T-helper 9 cell (primary cell): Measurements from ENCODE around the gene ROCK1.

ENCODE experiments used
- DNase-seq: peaks from one replicate; pipeline ENCODE4 v3.0.0-alpha.2; 2020

The ROCK1 gene

DNA sequence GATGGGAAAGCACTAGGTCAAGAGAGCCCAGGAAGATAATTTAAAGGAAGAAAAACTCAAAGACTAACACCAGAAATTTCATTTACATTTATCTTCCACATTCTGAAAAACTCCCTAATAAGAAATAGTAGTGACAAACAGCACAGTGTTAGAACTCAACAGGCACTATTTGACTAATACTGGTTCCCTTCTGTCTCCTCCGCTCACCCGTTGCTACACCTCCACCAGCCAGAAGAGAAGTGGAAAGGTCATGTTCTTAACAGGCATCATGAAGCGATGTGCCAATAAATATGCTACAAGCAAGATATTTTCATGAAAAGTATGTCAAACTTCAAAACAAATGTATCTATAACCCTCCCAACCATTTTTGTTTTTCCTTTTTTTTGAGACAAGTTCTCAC, 5.7 kb downstream of the ROCK1 start:
- no peak for DNase-seq

DNA sequence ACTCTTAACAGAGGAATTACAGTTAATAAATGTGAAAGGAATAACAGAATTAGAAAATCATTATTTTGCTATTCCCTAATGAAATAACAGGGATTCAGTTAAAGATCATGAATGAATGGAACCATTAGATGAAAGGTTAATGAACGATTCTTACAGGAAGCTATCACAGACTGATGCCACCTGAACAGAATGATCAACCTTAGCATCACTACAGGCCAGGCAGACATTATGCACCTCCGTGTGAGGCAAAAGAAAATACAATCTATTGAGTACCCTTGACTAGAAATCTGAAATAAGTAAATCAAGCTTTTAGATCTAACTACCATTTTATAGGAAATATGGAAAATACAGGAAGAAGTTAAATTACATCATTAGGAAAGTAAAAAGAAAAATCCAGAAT, 10.4 kb downstream of the ROCK1 start:
- no peak for DNase-seq

- no peak for DNase-seq
Observed at GRCh38 chr18:21100678-21101077, 10.9 kb downstream of the ROCK1 start.

DNA sequence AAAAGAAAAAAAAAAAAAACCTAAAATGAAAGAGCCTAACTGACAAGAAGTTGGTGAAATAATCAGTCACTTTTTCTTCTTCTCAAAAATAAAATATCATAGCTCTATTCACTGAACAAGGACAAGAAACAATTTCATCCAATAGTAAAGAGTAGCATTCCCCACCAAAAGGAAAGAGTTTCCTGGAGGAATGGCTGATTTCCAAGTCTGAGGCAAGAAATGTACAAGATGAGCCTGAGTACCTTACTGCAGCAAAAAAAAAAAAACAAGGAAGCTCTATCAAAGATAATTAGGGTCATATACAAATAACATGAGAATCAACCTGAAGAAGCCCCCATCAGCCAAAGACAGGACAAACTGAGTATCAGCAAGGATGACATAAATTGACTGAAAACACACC, 11.5 kb downstream of the ROCK1 start:
- DNase-seq = no peak

DNA sequence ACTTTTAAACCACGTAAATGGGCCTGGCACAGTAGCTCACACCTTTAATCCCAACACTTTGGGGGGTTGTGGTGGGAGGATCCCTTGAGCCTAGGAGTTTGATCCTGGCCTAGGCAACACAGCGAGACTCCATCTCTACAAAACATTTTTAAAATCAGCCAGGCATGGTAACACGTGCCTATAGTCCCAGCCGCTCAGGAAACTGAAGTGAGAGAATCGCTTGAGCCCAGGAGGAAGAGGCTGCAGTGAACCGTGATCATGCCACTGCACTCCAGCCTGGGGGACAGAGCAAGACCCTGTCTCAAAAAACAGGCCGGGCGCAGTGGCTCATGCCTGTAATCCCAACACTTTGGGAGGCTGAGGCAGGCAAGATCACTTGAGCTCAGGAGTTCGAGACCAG, 12.2 kb downstream of the ROCK1 start:
- DNase-seq = no peak

- DNase-seq = no peak
Observed at GRCh38 chr18:21096760-21097159, 14.9 kb downstream of the ROCK1 start.

DNA sequence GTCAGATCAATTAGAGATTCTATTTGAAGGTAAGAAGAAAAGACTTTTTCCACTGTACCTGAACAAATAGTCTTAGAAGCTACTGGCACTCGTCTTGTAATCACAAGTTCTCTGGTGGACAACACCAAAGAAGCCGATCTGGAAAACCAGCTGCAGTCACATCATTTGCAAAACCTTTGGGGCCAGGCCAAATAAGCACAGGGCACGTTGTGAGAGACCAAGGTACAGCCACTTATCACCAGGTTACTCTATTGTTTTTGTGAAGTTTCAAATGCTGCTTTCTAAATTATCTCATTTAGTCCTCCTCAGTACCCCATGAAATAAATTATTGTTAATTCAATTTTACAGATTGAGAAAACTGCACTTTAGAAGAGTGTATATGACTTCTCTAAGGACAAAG, 18.5 kb downstream of the ROCK1 start:
- no peak for DNase-seq

DNA sequence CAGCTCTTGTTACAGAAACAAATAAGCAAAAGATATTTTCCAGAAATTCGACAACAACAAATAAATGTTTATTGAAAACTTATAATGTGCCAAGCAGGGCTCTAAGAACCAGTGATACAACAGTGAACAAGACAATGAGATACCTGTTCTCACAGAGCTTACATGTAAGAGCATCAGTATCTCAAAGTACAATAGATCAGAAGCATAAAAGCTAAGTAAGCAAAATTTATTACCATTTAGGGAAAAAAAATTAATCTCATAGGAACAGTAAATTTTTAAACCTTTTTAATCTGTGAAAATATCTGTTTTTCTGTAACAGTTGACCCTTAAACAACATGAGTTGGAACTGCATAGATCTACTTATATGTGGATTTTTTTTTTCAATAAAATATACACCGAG, 20.9 kb downstream of the ROCK1 start:
- no peak for DNase-seq

- no peak for DNase-seq
Observed at GRCh38 chr18:21085579-21086166, 25.9 kb downstream of the ROCK1 start.

DNA sequence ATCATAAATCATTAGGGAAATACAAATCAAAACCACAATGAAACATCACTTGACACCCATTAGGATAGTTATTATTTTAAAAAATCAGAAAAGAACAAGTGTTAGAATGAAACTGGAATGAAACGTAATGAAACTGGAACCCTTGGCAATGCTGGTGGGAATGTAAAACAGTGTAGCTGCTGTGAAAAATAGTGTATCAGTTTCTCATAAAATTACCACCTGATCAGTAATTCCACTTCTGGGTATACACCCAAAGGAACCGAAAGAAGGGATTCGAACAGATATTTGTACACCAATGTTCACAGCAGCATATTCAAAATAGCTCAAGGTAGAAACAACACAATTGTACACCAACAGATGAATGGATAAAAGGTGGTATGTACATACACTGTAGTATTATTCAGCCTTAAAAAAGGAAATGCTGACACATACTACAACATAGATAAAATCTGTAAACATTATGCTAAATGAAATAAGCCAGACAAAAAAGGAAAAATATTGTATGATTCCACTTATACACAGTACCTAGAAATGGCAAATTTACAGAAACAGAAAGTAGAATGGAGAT, 27.0 kb downstream of the ROCK1 start:
- no peak for DNase-seq

DNA sequence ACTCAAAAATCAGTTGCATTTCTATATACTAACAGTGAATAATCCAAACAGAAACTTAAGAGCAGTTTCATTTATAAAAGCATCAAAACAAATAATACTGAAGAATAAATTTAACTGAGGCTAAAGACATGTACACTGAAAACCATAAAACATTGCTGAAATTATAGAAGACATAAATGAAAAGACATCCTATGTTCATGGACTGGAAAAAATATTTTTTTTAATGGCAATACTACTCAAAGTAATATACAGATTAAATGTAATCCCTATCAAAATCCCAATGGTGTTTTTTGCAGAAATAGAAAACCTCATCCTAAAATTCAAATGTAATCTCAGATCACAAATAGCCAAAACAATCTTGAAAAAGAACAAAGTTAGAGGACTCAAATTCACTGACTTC, 28.6 kb downstream of the ROCK1 start:
- no peak for DNase-seq

GRCh38 chr18:21081426-21081825, 30.2 kb downstream of the ROCK1 start:
- DNase-seq = no peak

- no peak for DNase-seq
Observed at GRCh38 chr18:21080576-21080975, 31.0 kb downstream of the ROCK1 start.

GRCh38 chr18:21074336-21075323, 37.0 kb downstream of the ROCK1 start:
- DNase-seq = no peak

- DNase-seq = no peak
Observed at GRCh38 chr18:21073180-21073579, 38.4 kb downstream of the ROCK1 start.

- DNase-seq = no peak
Observed at GRCh38 chr18:21071071-21071470, 40.5 kb downstream of the ROCK1 start.

DNA sequence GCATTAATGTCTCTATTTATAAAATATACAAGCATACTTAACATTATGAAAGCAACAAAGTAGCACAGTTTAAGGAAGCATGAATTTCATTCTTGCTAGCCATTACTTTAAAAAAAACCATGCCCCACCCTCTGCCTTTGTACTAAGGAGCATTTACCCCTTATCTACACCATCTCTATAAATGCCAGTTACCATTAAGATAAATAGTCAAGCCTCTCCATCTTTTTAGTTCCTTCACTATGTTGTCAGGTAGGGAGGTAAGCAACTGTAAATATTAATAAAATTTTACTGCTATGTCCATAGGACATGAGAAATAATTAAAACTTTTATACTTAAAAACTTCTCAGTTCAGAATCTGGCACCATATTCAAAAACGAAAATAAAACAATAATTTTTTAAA, 42.1 kb downstream of the ROCK1 start:
- DNase-seq = no peak

GRCh38 chr18:21064347-21064746, 47.3 kb downstream of the ROCK1 start:
- no peak for DNase-seq

- no peak for DNase-seq
Observed at GRCh38 chr18:21063011-21063410, 48.6 kb downstream of the ROCK1 start.

DNA sequence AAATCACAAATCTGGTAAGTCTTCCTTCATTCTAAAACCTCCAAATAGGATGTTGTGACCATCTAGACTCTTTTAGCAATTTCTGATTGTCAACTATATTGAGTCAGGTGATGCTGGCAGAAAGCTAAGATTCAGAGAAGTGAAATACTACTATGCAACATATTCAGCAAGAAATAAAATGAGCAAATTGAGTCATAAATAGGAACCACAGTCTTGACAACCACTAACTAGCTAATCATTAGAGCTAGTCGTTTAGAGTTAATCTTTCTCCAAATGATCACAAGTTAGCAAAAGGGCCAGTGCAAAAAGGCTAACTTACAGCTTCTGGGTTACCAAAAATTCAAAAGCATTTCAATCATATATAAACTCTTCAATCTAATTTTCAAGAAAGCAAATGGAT, 54.5 kb downstream of the ROCK1 start:
- DNase-seq = no peak

- no peak for DNase-seq
Observed at GRCh38 chr18:21056545-21056944, 55.1 kb downstream of the ROCK1 start.

DNA sequence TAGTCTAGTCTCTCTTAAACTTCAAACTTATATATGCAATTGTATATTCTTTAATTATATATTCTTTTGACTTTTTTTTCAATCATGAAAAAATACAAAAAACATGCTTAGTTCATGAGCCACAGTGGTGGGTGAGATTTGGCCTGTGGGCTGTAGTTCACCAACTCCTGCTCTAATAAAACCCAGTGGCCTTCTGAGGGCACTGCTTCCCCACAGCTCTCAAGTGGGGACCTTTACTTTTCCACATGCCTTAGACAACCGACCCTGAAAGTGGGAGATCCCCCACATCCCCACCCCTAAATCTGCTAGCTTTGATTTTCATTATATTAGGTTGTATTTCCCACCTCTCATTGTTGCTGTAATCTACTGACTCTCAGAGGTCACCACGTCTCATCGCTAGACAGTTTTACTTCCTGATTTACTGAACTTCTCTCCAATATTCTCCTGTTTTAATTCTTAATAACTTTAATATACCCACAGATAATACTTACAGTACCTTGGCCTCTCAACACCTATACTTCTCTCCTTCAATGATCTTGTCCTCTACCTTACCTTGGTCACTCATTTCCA, 57.3 kb downstream of the ROCK1 start:
- no peak for DNase-seq

GRCh38 chr18:21053127-21053526, 58.5 kb downstream of the ROCK1 start:
- DNase-seq = no peak

DNA sequence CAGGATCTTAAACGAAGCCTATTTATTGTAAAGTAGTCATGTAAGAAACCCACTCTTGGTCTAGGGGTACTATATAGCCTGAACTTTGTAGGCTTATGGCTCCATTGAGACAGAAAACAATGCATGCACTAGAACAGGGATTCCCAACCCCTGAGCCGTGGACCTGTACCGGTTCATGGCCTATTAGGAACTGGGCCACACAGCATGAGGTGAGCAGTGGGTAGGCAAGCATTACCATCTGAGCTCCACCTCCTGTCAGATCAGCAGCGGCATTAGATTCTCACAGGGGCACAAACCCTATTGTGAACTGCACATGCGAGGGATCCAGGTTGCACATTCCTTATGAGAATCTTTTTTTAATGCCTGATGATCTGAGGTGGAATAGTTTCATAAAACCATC, 59.2 kb downstream of the ROCK1 start:
- DNase-seq = no peak
